Stimulated activated naive CD8-positive, alpha-beta T cell treated with anti-CD3 and anti-CD28 coated beads, Interleukin-15, Interleukin-2, amounts not matched to agents 100 U/mL and 50 U/mL, for 24 hours (primary cell): ENCODE results near the gene RAB6D.
"Not testable (repeated sequence)": the region's sequence is repeated elsewhere in the genome, so short reads cannot be mapped to it uniquely, and the experiment has no call there.

Experiments
- ATAC-seq: fragments of 150-1000 bp; cut with Tn5 transposase; one replicate; pipeline ENCODE4 v1.10.0; 2021
- DNase-seq: peaks from one replicate; pipeline ENCODE4 v3.0.0; 2021

Gene RAB6D

DNA sequence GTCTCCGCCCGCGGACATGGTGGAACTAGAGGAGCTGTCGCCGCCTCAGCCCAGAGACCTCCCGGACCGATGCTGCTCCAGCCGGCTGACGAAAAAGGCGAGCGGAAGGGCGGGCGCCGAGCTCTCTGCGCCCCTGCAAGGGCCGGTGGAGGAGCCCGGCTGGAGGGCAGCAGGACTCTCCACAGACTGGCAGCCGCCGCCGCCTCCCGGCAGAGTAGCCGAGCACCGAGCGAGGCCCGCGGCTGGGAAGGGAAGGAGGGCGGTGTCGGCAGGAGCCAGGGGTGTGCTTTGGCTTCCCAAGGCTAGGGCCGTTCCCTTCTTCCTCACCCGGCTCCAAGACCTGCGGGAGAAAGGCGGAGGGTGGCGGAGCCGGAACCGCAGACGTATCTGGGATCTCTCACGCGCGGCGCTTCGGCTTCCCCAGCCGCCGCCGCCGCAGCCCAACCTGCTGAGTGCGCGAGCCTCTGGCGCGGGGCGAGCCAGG lies at the start of gene RAB6D:
RAB6D (minus strand) TSS at position 466 of the 484 bp plus-strand sequence; CDS start at position 18, 448 bp downstream.
- ATAC-seq: peak; percentile 49

DNA sequence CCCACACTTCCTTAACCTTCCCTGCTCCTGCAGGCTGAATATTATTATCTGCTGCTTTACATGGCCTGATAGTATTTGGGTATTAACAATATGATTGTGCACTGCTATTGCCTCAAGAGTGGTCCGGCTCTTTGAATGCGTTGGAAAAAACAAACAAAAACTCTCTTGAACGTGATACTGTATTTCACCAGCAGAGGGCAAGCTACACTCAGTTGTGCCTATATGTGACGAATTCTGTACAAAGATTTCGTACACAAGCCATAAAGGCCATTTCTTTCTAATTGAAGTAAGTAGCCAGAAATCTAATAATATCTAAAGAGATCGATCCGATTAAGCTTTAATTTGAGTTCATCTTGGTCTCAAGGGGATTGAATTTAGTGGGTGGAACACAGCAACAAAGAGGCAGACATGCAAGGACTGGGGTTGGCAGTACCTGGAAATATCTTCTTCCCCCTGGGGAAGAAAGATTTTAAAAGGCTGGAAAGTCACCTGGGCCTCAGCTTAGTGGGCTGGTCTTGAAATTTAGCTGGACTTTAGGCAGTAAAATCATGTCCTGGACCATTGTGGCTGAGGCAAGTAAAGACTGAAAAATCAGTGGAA lies 49.3 kb upstream of the RAB6D start:
- ATAC-seq (peak; percentile 61), DNase-seq (peak; percentile 15)

More for the DNA sequence above, at the start of gene RAB6D:
- DNase-seq: not testable (repeated sequence)

- no peak for DNase-seq
- no peak for ATAC-seq
Measured at GRCh38 chr2:131410173-131410572, 46.2 kb upstream of the RAB6D start.

- DNase-seq (no peak), ATAC-seq (no peak)
Measured at GRCh38 chr2:131408778-131409177, 44.8 kb upstream of the RAB6D start.

- DNase-seq: no peak
- no peak for ATAC-seq
Measured at GRCh38 chr2:131408207-131408606, 44.2 kb upstream of the RAB6D start.

DNA sequence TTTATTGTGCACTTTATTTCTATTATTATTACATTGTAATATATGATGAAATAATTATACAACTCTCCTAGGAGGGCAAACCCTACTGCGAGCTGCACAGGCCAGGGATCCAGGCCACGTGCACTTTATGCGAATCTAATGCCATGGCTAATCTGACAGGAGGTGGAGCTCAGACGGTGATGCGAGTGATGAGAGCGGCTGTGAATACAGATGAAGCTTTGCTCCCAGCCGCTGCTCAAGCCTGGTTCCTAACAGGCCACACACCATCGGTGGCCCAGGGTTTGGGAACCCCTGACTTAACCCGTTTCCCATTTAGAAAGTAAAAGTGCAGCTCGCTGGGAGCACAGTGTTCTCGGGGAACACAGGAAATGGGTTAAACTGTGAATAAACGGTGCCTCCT lies 40.8 kb upstream of the RAB6D start:
- DNase-seq (no peak), ATAC-seq (no peak)

DNA sequence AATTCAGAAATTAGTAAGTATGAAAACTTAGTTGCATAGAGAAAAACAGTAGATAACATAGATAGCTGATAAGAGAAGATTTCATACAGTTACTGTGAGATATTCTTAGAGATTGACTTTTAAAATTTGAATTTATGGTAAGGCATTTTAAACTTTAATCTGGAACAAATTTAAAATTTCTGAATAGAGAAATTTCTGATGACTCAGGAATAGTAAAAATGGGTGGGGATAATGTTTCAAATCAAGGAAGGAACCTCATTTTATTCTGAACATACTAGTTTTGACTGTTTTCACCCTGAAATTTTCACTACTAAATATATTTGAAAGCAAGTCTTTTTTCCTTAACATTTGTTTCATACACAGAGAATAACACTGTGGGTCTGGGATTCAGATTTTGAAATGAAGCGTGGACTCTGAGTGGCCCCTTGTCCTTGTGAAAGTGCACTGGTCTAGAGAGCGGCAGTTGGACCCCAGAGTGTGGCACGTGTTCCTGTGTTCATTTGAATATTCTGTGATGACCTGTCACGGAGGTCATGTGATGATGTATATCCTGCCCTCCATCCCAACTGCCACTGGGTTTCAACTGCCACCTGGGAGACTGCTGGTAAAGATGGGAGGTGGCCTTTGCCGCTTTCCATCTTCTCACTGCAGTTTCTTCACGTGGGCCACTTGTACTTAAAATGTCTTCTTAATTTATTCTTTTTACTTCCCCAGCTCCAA lies 38.5 kb upstream of the RAB6D start:
- no peak for DNase-seq
- no peak for ATAC-seq

- no peak for ATAC-seq
- no peak for DNase-seq
Measured at GRCh38 chr2:131400849-131401248, 36.9 kb upstream of the RAB6D start.

DNA sequence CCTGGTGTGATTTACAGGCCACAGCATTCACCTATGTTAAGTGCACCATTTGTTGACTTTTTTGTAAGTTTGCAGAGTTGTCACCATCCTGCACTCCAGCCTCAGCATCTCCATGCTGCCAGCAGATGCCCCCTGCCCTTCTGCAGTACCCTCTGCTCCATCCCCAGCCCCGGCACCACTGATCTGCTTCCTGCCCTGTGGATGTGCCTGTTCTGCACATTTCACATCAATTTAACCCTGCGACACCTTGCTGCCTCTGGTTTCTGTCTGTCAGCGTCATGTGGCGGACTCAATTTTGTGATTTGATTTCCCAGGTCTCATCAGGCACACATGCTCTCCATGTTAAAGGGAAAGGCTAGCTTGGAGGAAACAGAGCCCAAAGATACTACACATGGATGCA lies 36.5 kb upstream of the RAB6D start:
- not testable (repeated sequence) for ATAC-seq, DNase-seq

DNA sequence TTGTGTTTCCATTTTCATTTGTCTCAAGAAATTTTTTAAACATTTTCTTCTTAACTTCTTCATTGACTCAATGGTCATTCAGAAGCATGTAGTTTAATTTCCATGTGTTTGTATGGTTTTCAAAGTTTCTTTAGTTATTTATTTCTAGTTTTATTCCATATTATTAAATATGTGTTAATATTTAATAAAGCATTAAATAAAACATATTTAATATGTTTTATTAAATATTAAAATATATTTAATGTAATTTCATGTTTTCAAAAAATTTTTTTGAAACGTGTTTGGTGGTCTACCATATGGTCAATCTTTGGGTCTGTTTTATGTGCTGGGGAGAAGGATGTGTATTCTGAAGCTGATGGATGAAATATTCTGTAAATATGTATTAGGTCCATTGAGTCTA lies 32.2 kb upstream of the RAB6D start:
- DNase-seq: not testable (repeated sequence)

GRCh38 chr2:131395024-131395645 lies 31.2 kb upstream of the RAB6D start:
- not testable (repeated sequence) for DNase-seq, ATAC-seq

More for the DNA sequence above, 32.2 kb upstream of the RAB6D start:
- not testable (repeated sequence) for ATAC-seq

DNA sequence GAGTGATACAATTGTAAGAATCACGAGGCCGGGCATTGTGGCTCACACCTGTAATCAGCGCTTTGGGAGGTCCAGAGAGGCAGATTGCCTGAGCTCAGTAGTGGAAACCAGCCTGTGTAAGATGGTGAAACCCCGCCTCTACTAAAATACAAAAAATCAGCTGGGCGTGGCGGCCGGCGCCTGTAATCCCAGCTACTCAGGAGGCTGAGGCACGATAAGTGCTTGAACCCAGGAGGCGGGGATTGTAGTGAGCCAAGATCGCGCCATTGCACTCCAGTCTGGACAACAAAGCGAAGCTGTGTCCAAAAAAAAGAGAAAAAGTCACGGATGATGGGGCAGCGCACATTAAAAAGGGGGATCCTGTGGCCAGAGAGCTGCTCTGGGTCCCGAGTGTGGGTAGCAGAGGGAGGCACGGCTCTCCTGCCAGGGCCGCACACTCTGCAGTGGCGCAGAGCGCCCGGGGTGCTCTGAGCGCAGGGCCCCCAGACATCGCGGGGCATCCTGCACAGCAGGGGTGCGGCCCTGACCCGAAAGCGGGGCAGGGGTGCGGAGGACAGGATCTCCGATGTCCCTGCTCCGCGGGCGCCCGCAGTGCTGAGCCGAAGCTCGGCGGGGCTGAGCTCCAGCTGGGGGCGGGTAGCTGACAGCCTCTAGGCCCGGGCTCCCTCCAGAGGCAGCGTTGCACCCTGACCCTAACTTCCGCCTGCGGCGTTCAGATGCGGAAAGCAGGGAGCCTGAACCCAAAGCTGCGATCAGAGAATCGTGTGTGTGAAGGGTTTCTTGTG lies 30.4 kb upstream of the RAB6D start:
- ATAC-seq: peak; percentile 34
- DNase-seq: peak; percentile 9

GRCh38 chr2:131391953-131392352 lies 28.0 kb upstream of the RAB6D start:
- DNase-seq, ATAC-seq: not testable (repeated sequence)

DNA sequence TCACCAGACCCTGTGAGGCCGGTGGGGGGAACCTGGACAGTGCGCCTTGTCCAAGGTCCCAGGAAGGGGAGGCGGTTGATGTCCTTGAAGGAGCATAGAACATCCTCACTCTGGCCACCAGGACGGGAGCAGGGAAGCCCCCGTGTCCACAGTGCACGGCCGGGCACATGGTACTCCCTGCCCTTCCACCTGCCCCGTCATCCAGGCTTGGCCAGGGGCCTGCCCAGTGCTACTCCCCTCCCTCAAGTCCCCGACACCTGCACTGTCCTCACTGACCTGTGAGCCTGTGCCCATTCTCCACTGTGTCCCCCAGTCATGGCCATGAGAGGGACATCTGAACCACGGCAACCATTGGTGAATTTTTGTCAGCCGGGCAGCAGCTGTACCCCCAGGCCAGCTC lies 27.5 kb upstream of the RAB6D start:
- DNase-seq, ATAC-seq: not testable (repeated sequence)

DNA sequence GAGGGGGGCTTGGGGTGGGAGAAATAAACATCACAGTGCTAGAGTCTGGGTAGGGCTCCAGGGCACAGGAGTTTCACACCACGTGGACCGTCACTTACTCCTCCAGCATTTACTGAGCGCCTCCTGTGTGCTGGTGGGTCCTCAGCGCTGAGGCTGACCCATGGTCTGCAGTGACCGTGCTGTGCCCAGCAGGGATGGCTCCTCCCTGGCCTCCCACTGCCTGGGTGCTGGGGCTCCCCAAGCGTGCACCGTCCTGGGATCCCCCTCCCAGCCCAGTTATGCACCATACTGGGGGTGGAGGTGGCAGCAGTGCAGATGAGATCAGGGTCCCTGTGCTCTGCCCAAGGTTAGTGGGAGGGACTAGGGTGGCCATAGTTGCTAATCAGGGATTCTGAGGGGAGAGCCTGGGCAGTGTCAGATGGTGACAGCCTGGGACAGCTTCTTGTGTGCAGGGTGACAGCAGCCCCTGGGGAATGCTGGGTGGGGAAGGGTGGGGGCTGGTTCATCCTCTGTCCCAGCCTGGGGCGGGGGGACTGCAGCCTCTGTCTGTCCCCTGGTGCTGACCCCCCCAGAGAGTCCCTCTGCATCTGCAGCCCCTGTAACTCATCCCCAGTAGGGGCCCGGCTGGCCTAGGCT lies 26.6 kb upstream of the RAB6D start:
- not testable (repeated sequence) for ATAC-seq

DNA sequence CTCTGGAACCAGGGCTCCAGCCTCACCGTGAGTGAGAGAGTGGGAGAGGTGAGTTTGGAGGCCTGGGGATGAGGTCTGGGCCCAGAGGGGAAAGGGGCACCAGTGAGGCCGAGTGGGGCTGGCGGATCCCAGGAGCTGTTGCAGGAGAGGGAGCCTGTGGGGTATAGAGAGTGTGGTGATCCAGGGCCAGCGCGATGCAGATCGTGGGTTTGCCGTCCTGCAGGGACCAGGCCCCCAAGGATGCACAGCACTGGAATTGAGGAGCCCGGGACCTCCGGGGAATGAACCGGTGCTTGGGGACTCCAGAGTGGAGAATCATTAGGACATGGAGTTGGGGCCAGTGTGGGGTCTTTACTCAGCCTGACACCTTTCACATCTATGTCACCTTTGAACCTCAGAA lies 25.7 kb upstream of the RAB6D start:
- DNase-seq: no peak
- no peak for ATAC-seq

More for the DNA sequence above, 26.6 kb upstream of the RAB6D start:
- not testable (repeated sequence) for DNase-seq

DNA sequence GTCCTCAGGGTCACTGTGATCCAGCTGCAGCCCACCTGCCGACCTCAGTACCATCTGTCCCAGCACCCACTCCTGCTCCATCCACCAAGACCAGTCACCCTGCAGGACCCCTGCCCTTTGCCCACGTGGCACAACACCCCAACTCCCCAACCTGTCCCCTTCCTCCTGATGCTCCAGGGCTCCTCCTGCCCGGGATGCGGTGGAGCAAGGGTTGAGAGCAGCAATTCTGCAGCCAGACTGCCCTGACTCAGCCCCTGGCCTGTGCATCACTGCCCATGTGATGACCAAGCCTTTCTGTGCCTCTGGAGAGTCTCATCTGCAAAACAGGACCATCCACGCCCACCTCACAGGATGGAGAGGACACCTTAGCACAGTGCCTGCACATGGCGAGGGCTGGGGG lies 24.9 kb upstream of the RAB6D start:
- ATAC-seq, DNase-seq: not testable (repeated sequence)

DNA sequence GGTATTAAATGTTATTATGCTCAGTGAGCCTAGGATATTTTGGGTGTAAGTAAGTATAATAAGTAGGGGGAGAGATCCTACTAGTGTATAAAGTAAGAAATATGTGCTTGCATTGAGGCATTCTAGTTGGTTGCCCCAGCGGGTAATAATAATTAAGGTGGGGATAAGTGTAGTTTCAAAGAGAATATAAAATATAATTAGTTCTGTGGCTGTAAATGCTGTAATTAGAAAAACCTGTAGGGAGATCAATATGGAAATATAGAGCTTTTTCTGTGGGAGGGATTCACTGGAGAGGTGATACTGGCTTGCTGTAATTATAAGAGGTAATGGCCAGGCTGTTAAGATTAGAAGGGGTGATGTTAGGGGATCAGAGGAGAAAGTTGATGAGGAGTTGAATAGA lies 9.1 kb upstream of the RAB6D start:
- not testable (repeated sequence) for DNase-seq, ATAC-seq

- no peak for DNase-seq
- no peak for ATAC-seq
Measured at GRCh38 chr2:131369954-131370353, 6.0 kb upstream of the RAB6D start.

DNA sequence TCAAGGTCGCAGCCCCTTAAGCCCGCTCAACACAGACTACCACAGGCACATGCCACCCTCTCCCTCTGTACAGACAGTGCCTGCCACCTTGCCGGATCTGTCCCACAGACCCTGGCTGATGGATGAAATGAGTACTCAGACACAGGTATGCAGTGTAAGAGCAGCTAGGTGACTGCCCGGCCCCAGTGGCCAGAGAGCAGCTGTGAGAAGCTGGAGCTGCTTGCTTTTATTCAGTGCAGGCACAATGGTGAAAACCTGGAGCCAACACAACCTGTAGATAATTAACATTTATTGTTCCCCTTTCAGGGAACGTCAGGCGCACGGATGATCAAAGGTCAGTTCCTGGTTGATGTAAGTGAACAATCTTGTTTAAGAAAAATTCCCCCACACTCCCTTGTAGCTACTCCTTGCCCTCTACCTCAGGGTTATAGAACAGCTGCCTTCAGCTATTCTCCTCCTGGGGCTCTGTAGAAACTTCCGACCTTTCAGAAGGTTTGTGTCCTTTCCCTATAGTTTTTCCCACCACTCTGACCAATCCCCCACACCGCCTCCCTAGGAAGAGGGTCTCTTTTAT lies 4.6 kb upstream of the RAB6D start:
- ATAC-seq, DNase-seq: not testable (repeated sequence)

DNA sequence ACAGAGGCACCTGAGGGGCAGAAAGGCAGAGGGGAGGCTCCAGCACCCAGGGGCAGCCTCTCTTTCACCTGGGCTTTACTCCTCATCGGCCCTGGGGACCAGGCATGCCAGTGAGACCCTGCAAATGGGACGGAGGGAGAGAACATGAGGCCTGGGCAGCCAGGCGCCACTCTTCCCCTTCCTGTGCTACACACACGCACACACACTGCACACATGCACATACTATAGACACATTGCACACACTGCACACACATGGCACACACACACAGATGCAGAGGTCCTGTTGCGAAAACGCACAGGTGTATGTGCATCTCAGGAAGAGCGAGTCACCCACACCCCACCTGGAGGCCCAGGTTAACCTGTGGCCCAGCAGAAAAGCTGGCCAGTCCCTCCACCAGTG lies 3.4 kb upstream of the RAB6D start:
- DNase-seq: no peak
- no peak for ATAC-seq
